Smooth muscle cell of the brain vasculature (primary cell): ENCODE results near the gene DSG2.

Experiments used
- DNase-seq: peaks from one replicate; pipeline ENCODE4 v3.0.0-alpha.2; 2012; ENCODE audit warnings: low read depth, low spot score

DSG2 gene

GRCh38 chr18:31555971-31556747, 58.2 kb downstream of the DSG2 start:
- DNase-seq = peak; percentile 40

- no peak for DNase-seq
Observed at GRCh38 chr18:31557446-31557845, 59.5 kb downstream of the DSG2 start.

- DNase-seq = no peak
Observed at GRCh38 chr18:31558567-31558966, 60.6 kb downstream of the DSG2 start.

DNA sequence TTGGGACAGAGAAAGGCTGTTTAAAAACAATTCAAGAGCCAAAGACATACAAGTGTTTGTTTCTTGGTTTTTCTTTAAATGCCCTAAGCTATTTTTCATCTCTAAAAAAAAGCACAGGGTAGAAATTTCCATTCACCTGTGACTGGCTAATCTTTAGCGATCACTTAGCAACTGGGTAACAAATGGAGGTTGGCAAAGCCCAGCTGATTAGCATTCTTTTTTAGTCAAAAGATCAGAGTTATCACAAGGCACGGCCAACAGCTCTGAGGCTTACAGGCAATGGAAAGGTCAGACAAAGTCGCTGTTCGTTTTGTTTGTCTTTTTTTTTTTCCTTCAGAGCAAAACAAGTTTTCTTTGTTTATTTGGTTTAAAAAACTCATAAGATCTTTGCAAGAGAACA, 64.7 kb downstream of the DSG2 start:
- no peak for DNase-seq

DNA sequence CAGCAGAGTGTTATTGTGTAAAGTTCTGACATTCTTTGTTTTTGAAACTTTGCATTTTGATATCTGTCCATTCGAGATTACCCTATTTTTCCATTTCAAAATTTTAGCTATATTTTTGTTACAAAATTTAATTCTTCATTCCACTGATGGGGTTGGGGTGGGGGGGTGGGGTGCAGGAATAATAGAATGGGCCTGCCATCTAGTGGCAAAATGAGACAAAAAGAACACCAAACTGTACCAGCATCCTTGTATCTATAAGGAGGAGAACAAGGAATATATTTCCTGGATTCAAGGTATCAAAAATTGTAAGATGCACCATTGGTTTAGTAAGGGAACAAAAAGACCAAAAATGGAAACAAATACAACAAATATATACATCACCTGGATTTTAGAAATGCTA, 65.8 kb downstream of the DSG2 start:
- no peak for DNase-seq

GRCh38 chr18:31565345-31565744, 67.4 kb downstream of the DSG2 start:
- no peak for DNase-seq

DNA sequence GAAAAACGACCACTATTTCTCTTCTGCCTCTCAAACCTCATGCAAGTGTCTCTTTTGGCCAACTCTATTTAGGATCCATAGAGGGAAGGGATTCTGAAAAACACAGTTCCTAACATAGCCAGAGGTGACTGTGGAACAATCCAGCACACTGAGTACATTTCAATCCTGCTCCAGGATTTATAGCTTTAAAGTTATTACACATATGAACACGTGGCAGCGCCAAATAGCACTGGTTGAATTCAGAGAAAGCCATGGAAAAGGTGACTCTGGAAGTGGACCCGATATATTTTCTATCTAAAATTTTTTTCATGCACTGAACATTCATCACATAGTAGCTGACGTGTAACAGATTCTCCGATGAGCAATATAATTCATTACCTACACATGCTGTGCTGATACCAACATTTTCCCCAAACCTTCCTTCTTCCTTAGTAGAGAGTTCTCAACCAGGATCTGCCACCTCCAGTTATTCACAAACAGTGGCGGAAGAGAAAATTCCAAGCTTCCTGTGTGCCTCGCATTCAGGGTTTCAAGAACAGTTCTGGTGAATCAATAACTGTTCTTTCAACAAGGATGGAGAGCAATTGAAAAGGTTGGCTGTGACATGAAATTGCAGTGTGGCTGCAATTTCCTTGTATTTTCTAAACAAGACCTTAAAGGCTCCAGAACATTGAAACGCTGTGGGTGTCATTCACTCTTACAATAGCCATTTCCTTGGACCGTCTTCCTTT, 68.0 kb downstream of the DSG2 start:
- no peak for DNase-seq

- no peak for DNase-seq
Observed at GRCh38 chr18:31566576-31567306, 68.8 kb downstream of the DSG2 start.

DNA sequence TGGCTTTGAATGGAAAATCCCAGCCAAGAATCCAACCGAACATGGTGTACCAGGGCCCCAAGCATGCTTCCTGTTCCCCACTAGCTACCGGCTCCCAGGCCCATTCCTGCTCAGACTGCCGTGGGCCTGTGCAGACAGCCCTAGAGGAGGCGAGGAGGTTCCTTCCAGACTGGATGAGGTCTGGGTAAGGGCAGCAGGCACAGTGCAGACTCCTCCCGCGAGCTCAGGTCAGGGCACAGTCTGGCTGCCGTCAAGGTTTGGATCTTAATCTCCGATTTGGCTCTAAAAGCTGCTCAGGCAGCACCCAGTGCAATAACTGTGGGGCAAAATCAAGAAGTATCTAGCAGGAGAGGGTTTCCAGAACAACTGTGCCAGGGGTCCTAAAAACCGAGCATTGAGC, 74.4 kb downstream of the DSG2 start:
- no peak for DNase-seq

- DNase-seq = no peak
Observed at GRCh38 chr18:31573051-31573450, 75.1 kb downstream of the DSG2 start.

GRCh38 chr18:31574359-31574758, 76.4 kb downstream of the DSG2 start:
- DNase-seq = no peak

- DNase-seq = no peak
Observed at GRCh38 chr18:31575515-31576257, 77.7 kb downstream of the DSG2 start.

DNA sequence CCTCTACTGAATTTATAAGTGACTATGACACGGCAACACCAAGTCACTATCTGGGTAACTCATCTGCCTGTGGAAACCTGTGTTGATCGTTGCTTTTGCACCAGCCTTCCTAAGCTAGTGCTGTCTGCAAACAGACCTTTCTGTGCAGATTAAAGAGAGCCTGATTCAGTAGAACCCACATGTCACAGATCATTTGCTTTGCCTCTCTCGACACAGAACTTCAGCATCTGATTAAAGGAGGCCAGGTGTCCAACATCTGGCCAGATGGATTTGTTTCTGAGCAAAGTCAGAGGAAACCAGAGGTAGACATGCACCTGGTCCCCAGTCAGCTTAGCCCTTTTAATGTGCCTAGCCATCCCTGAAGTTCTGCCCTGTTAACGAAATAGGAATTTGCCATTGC, 78.7 kb downstream of the DSG2 start:
- no peak for DNase-seq

- DNase-seq = no peak
Observed at GRCh38 chr18:31577195-31577594, 79.2 kb downstream of the DSG2 start.

- no peak for DNase-seq
Observed at GRCh38 chr18:31578126-31578525, 80.1 kb downstream of the DSG2 start.

GRCh38 chr18:31579375-31579774, 81.4 kb downstream of the DSG2 start:
- DNase-seq = no peak

DNA sequence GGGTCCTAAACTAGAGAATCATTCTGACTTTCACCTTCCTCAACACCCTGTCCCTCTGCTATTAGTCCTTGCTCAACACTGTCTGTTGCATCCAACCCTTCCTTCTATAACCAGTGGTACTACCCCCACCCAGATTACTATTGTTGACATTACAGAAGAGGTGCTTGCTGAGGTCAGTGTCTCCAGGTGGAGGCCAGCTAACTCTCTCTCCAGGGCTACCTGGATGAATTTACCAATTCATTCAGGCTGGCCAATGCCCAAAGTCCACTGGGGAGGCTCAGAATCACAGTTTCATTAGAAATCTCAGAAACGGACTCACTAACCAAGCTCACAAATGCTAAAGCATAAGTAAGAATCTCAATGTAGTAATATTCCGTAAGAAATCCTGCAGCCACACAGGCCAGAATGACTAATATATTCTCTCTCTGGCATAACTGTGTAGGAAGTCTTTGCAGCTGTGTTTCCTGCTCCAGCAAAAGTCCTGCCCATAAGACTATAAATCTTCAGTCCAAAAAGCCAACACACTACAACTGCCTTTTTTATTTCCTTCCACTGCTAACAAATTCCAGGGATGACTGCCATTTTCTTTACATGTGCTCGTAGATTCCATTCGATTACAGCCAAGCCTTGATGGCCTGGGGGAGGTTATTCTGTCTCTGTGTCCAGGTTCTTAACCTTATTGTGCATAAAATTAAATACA, 83.7 kb downstream of the DSG2 start:
- no peak for DNase-seq

DNA sequence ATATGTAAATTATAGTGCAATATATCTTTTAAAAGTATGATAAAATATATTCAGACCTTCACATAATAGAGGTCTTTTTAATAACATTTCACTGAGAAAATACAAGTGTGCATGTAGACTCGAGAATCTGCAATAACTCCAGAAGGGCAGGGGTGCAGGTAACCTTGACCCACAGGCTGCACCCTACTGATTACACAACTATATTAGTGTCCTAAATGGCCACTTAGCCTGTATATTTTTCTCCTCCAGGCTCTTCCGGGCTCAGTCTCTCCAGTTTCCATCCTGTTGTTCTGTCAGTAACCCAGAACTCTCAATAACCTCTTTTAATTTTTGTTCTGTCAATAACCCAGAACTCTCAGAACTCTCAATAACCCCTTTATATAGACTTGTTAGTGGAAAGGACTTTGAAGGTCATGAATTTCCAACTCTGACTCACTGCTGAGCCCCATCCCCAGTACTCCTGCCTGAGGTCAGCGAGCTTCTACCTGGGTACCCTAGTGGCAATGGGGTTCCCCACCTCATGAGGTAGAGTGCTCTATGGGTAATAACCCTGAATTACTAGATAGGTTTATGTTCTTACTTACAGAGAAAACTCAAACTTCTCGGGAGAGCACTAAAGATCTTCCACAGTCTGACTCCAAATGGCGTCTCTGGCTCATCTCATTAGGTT, 85.3 kb downstream of the DSG2 start:
- no peak for DNase-seq

DNA sequence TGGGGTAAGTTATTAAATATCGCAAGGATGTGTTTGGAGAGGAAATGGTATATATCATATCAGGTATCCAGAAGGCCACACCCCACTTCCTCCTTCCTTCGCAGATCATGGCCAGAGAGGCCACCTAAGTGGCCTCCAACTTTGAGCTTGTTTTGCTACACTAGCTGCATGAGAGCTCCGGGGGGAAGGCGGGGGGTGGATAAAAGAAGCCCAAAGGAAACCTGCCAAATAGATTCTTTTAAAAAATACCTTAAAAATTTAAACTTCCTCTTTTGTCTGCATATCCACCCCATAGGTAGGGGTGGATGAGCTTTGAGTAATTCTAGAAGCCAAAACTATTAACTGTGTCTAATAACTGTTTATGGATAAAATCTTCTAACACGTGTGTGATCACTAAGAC, 88.0 kb downstream of the DSG2 start:
- DNase-seq = no peak

DNA sequence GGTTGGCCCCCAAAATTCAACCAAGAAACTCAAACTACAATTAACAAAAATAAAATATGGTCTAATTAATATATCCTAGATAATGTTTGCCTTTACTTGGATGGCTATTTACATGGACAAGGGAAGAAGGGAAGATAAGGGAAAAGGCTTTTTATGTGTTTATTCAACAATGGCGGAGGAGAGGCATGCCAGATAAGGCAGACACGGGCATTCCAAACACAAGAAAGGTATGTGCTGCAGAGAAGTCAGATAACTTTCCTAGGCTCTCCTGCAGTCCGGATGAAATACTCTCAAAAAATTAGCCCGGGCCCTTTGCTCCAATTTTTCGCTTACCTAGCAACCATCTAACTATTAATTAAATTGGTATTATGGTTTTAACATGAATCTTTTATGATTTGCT, 88.6 kb downstream of the DSG2 start:
- no peak for DNase-seq

GRCh38 chr18:31587529-31587928, 89.6 kb downstream of the DSG2 start:
- no peak for DNase-seq
